ENCODE results near the gene HECTD4.
"Not testable (repeated sequence)": the region's sequence is repeated elsewhere in the genome, so short reads cannot be mapped to it uniquely, and the experiment has no call there.

The HECTD4 gene

DNA sequence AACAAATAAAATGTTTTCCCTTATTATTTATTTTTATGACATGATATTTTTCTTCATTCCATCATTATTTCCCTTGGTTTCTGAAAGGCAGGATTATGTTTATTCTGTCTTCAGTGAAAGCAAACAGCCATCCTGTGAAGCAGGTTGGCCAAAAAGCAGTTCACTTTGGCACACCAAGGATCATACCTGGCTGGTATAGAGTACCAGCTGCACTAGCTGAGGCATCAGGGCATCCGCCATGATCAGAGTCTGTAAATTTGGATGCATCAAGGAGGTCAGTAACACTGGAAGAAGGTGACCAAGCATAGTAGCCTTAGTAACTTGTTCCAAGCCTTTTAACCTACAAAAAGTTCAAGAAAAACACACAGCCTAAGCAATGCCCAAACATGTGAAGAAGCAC lies 123.3 kb downstream of the HECTD4 start:
- Histone ChIP-seq H3K27me3 (ENCODE audit: low read depth, low read length) (no peaks in the 10 kb centered on the region), H3K36me3 (ENCODE audit: control insufficient read depth in 1 of 2, insufficient read depth in 2 of 2, low read length in 2 of 2) (peaks cover 41 to 70% of the 10 kb centered on the region in 2 donors), H3K9me3 (ENCODE audit: control insufficient read depth in 1 of 2, low read length in 2 of 2) (no peaks in the 10 kb centered on the region), H3K4me1 (ENCODE audit: control insufficient read depth in 1 of 2, insufficient read depth in 2 of 2, low read length in 2 of 2) (no peaks in the 10 kb centered on the region), H3K4me3 (ENCODE audit: low read depth in 1 of 2, low read length in 2 of 2) (no peak overlapping the region), H3K27ac (ENCODE audit: low read length) (no peak overlapping the region)

DNA sequence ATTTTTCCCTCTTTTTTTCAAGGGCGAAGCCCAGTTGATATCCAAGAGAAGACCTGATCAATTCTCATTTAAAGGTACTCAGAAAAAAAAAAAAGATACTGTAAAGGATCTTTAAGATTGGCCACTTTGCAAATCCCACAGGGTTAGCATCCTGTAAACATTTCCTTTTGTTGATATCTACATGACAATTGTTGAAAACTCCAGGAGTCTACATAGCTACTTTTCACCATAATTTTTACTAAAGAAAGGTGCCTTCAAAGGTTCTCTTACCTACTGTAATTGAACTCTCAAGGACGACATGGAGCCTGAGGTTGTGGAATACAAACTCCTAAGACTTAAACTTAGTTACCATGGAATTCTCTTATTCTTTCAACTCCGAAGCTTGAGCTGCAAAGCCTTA lies 125.5 kb downstream of the HECTD4 start:
- peaks cover 53 to 84% of the 10 kb centered on the region in 2 donors for H3K36me3 ChIP-seq (ENCODE audit: control insufficient read depth in 1 of 2, insufficient read depth in 2 of 2, low read length in 2 of 2)
- no peak overlapping the region for H3K4me3 ChIP-seq (ENCODE audit: low read depth in 1 of 2, low read length in 2 of 2)
- no peaks in the 10 kb centered on the region for H3K27me3 ChIP-seq (ENCODE audit: low read depth, low read length)
- no peaks in the 10 kb centered on the region for H3K9me3 ChIP-seq (ENCODE audit: control insufficient read depth in 1 of 2, low read length in 2 of 2)
- H3K4me1 ChIP-seq (ENCODE audit: control insufficient read depth in 1 of 2, insufficient read depth in 2 of 2, low read length in 2 of 2) = no peaks in the 10 kb centered on the region
- no peak overlapping the region for H3K27ac ChIP-seq (ENCODE audit: low read length)

DNA sequence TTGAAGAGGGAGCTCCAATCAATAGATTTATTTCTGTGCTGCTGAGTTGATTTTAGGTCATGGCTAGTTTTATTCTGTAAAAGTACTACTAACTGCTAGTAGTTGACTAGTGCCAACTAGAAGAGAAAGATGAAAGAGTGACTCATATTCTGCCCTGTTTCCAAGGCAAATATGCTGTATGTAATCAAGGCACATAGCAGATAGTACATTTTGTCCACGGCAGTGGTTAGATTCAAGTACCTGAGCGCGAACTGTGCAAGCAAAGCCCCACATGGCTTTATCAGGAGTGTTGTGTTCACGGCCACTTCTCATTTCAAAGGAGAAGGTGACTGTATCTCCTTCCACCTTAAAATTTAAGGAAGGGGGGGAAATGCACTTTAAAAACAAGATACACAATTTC lies 130.0 kb downstream of the HECTD4 start:
- no peak overlapping the region for H3K27ac ChIP-seq (ENCODE audit: low read length)
- H3K36me3 ChIP-seq (ENCODE audit: control insufficient read depth in 1 of 2, insufficient read depth in 2 of 2, low read length in 2 of 2) = peaks cover 52 to 86% of the 10 kb centered on the region in 2 donors
- no peaks in the 10 kb centered on the region for H3K4me1 ChIP-seq (ENCODE audit: control insufficient read depth in 1 of 2, insufficient read depth in 2 of 2, low read length in 2 of 2)
- H3K27me3 ChIP-seq (ENCODE audit: low read depth, low read length) = no peaks in the 10 kb centered on the region
- H3K9me3 ChIP-seq (ENCODE audit: control insufficient read depth in 1 of 2, low read length in 2 of 2) = no peaks in the 10 kb centered on the region
- no peak overlapping the region for H3K4me3 ChIP-seq (ENCODE audit: low read depth in 1 of 2, low read length in 2 of 2)

DNA sequence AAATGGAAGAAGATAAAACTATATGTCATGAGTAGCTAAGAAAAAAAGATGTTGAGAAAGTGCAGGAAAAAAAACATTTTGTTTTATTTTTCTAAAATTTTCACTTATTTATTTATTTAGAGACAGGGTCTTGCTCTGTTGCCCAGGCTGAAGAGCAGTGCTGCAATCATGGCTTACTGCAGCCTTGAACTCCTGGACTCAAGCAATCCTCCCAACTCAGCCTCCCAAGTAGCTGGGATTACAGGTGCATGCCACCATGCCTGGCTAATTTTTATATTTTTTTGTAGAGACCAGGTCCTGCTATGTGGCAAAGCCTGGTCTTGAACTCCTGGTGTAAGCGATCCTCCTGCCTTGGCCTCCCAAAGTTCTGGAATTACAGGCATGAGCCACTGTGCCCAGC lies 137.3 kb downstream of the HECTD4 start:
- H3K27me3 ChIP-seq (ENCODE audit: low read depth, low read length); H3K4me1 ChIP-seq (ENCODE audit: control insufficient read depth in 1 of 2, insufficient read depth in 2 of 2, low read length in 2 of 2); H3K27ac ChIP-seq (ENCODE audit: low read length); H3K4me3 ChIP-seq (ENCODE audit: low read depth in 1 of 2, low read length in 2 of 2); H3K9me3 ChIP-seq (ENCODE audit: control insufficient read depth in 1 of 2, low read length in 2 of 2): not testable (repeated sequence)
- H3K36me3 ChIP-seq (ENCODE audit: control insufficient read depth in 1 of 2, insufficient read depth in 2 of 2, low read length in 2 of 2) = peaks cover 27 to 75% of the 10 kb centered on the region in 2 donors

DNA sequence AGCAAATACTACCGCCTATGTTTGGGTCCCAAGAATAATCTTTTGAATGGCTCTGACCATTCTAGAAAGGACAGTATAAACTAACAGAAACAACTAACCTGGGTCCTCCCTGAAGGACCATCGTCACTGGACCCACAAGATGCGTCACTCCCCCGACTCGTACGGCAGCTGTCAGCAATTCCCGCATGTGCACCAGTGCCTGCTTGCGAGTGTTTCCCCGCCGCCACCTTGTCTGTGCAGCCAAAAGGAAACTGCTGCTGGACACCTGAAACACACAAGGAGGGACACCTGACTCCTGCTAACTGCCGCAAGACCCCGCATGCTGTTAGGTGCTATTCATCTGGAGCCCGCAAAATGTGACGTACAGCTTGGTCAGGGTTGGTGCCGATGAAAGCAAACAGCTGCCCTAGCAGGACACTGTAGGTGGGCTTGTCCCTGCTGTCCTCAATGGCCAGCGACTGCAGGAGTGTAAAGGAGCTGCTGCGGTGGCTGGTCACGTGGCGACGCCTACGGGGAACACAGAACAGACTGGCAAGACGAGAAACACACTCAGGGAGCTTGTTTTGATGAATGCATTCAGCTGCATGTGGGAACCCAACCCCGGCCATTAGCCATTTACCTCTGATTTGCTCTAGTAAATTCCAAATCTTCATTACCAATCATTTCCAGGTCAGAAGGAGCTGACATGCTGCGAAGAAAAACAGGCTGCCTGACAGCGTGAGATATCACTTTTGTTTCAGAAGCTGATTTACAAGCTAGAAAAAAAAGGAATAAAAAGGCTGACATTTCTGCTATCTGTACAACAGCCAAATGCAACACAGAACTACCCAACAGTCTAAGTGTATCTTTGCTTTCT lies 138.7 kb downstream of the HECTD4 start:
- Histone ChIP-seq H3K27ac (ENCODE audit: low read length) (no peak overlapping the region), H3K9me3 (ENCODE audit: control insufficient read depth in 1 of 2, low read length in 2 of 2) (no peaks in the 10 kb centered on the region), H3K36me3 (ENCODE audit: control insufficient read depth in 1 of 2, insufficient read depth in 2 of 2, low read length in 2 of 2) (peaks cover 33 to 77% of the 10 kb centered on the region in 2 donors), H3K27me3 (ENCODE audit: low read depth, low read length) (no peaks in the 10 kb centered on the region), H3K4me1 (ENCODE audit: control insufficient read depth in 1 of 2, insufficient read depth in 2 of 2, low read length in 2 of 2) (no peaks in the 10 kb centered on the region), H3K4me3 (ENCODE audit: low read depth in 1 of 2, low read length in 2 of 2) (no peak overlapping the region)

DNA sequence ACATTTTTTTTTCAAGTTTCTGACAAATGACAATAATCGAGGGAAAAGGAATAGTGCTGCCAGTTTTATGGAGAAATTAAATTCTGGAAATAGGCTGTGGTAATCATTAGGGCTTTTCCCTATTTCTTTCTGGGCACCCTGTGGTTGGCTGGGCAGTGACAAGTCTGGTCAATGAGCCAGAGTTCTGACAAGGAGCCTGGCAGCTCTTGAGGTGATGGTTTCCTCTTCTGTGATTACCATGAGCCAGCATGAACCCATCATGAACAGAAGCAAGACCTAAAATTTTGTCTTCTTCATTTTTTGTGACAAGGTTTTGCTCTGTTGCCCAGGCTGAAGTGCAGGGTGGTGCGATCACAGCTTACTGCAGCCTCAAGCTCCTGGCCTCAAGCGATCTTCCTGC lies 141.1 kb downstream of the HECTD4 start:
- Histone ChIP-seq H3K4me1 (ENCODE audit: control insufficient read depth in 1 of 2, insufficient read depth in 2 of 2, low read length in 2 of 2) (no peaks in the 10 kb centered on the region), H3K9me3 (ENCODE audit: control insufficient read depth in 1 of 2, low read length in 2 of 2) (no peaks in the 10 kb centered on the region), H3K27ac (ENCODE audit: low read length) (no peak overlapping the region), H3K4me3 (ENCODE audit: low read depth in 1 of 2, low read length in 2 of 2) (no peak overlapping the region), H3K36me3 (ENCODE audit: control insufficient read depth in 1 of 2, insufficient read depth in 2 of 2, low read length in 2 of 2) (peaks cover 41 to 82% of the 10 kb centered on the region in 2 donors), H3K27me3 (ENCODE audit: low read depth, low read length) (no peaks in the 10 kb centered on the region)

DNA sequence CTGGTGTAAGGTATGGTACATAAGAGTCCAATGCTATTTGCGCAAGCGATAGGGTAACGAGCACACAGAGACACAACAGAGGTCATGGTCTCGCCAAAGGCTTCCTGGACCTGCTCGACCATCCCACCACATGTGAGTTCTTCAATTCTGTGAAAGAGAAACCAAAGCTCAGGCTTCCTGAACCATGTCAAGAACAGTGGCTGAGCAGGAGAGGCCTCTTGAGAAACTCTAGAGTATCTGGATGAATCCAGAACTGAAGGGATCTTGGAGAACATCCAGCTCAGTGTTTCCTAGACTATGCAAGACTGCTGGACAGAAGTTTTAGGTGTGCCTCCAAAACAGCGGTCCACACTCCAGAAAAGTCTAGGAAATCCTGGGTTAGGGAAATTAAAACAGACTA lies 142.3 kb downstream of the HECTD4 start:
- no peaks in the 10 kb centered on the region for H3K27me3 ChIP-seq (ENCODE audit: low read depth, low read length)
- H3K4me1 ChIP-seq (ENCODE audit: control insufficient read depth in 1 of 2, insufficient read depth in 2 of 2, low read length in 2 of 2) = no peaks in the 10 kb centered on the region
- H3K4me3 ChIP-seq (ENCODE audit: low read depth in 1 of 2, low read length in 2 of 2) = no peak overlapping the region
- H3K36me3 ChIP-seq (ENCODE audit: control insufficient read depth in 1 of 2, insufficient read depth in 2 of 2, low read length in 2 of 2) = peaks cover 54 to 85% of the 10 kb centered on the region in 2 donors
- H3K9me3 ChIP-seq (ENCODE audit: control insufficient read depth in 1 of 2, low read length in 2 of 2) = no peaks in the 10 kb centered on the region
- no peak overlapping the region for H3K27ac ChIP-seq (ENCODE audit: low read length)

DNA sequence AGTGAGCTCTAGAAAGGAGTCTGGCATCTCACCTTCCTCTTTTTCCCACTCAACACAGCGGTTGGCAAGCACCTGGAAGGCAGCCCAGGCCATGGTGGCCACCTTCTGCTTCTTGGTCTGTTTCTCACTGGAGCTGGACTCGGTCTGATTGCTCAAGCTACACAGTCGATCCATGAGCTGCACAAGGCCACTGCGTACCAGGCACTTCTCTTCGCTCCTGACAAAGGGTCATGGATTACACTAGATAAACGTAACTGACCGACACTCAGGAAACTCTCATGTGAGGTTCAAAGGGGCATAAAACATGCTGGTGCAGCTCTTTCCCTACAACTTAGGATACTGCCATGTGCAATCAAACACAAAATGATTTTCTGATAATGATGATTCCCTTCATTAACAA lies 143.2 kb downstream of the HECTD4 start:
- H3K4me3 ChIP-seq (ENCODE audit: low read depth in 1 of 2, low read length in 2 of 2) = no peak overlapping the region
- no peak overlapping the region for H3K27ac ChIP-seq (ENCODE audit: low read length)
- no peaks in the 10 kb centered on the region for H3K9me3 ChIP-seq (ENCODE audit: control insufficient read depth in 1 of 2, low read length in 2 of 2)
- peaks cover 62 to 86% of the 10 kb centered on the region in 2 donors for H3K36me3 ChIP-seq (ENCODE audit: control insufficient read depth in 1 of 2, insufficient read depth in 2 of 2, low read length in 2 of 2)
- H3K4me1 ChIP-seq (ENCODE audit: control insufficient read depth in 1 of 2, insufficient read depth in 2 of 2, low read length in 2 of 2) = no peaks in the 10 kb centered on the region
- no peaks in the 10 kb centered on the region for H3K27me3 ChIP-seq (ENCODE audit: low read depth, low read length)

DNA sequence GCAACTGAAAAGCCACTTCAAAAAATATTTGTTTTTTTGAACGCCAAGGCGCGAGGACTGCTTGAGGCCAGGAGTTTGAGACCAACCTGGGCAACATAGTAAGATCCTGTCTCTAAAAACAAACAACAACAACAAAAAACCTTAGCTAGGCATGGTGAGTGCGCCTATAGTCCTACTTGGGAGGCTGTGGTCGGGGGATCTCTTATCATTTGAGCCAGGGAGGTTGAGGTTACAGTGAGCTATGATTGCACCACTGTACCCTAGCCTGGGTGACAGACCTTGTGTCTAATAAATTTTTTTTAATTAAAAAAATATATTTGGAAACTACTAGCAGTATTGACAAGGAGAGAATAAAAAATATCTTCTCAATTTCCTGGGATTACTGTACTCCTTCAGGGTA lies 143.8 kb downstream of the HECTD4 start:
- H3K4me3 ChIP-seq (ENCODE audit: low read depth in 1 of 2, low read length in 2 of 2) = no peak overlapping the region
- H3K9me3 ChIP-seq (ENCODE audit: control insufficient read depth in 1 of 2, low read length in 2 of 2) = no peaks in the 10 kb centered on the region
- H3K36me3 ChIP-seq (ENCODE audit: control insufficient read depth in 1 of 2, insufficient read depth in 2 of 2, low read length in 2 of 2) = peaks cover 61 to 84% of the 10 kb centered on the region in 2 donors
- no peaks in the 10 kb centered on the region for H3K27me3 ChIP-seq (ENCODE audit: low read depth, low read length)
- no peaks in the 10 kb centered on the region for H3K4me1 ChIP-seq (ENCODE audit: control insufficient read depth in 1 of 2, insufficient read depth in 2 of 2, low read length in 2 of 2)
- no peak overlapping the region for H3K27ac ChIP-seq (ENCODE audit: low read length)

DNA sequence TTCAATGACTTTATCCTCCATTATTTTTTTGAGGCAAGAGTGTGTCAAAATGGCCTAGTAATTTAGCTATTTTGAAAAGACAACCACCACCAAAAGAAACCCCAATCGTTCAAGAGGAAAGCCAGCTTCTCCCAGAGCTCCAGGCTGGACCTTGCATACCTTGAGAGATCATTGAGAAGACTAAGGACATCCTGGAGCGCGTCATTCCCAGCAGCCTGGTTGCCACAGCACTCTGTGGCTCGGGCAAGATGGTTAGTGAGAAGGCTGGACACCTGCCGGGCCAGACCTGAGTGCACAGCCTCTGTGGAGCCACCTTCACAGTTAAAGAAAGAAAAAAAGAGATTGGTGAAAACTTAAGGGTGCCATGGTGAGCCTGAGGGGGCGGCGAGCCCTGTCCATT lies 145.4 kb downstream of the HECTD4 start:
- Histone ChIP-seq H3K36me3 (ENCODE audit: control insufficient read depth in 1 of 2, insufficient read depth in 2 of 2, low read length in 2 of 2) (peaks cover 57 to 80% of the 10 kb centered on the region in 2 donors), H3K4me1 (ENCODE audit: control insufficient read depth in 1 of 2, insufficient read depth in 2 of 2, low read length in 2 of 2) (no peaks in the 10 kb centered on the region), H3K27ac (ENCODE audit: low read length) (no peak overlapping the region), H3K9me3 (ENCODE audit: control insufficient read depth in 1 of 2, low read length in 2 of 2) (no peaks in the 10 kb centered on the region), H3K4me3 (ENCODE audit: low read depth in 1 of 2, low read length in 2 of 2) (no peak overlapping the region), H3K27me3 (ENCODE audit: low read depth, low read length) (no peaks in the 10 kb centered on the region)

DNA sequence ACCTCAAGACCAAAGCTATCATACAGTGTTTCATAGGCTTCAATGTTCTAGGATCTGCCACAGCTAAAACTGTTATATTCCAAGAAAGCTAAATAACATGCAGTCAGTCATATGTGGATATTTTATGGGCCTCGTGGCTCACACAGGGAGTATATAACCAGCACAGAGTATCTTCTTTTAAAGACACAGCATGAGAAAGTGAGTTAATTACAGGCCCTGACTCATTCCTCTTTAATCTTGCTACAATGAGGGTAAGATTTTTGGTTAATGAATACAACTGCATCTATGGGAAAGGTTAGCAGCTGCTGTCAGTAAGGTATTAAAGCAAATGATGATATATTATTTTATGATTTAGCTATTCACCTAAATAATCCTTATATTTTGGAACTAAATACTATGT lies 145.8 kb downstream of the HECTD4 start:
- Histone ChIP-seq H3K4me1 (ENCODE audit: control insufficient read depth in 1 of 2, insufficient read depth in 2 of 2, low read length in 2 of 2) (no peaks in the 10 kb centered on the region), H3K4me3 (ENCODE audit: low read depth in 1 of 2, low read length in 2 of 2) (no peak overlapping the region), H3K36me3 (ENCODE audit: control insufficient read depth in 1 of 2, insufficient read depth in 2 of 2, low read length in 2 of 2) (peaks cover 56 to 80% of the 10 kb centered on the region in 2 donors), H3K27ac (ENCODE audit: low read length) (no peak overlapping the region), H3K9me3 (ENCODE audit: control insufficient read depth in 1 of 2, low read length in 2 of 2) (no peaks in the 10 kb centered on the region), H3K27me3 (ENCODE audit: low read depth, low read length) (no peaks in the 10 kb centered on the region)

DNA sequence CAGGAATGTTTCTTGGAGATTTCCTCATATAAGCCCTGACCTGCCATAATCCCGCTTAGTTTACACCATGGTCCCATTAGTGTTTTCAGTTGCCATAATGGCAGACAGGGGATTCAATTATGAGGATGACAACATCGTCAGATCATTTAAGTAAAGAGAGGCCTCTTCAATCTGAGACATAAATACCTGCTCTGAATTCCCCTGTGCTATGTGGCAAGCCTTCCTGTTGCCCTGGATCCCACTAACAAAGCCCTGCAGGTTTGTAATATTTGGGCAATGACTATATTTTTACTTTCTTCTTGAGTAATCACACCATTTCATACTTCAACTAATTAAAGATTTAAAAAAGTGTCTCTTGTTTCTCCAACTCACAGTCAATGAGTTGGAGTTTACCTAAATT lies 147.9 kb downstream of the HECTD4 start:
- H3K4me3 ChIP-seq (ENCODE audit: low read depth in 1 of 2, low read length in 2 of 2) = no peak overlapping the region
- H3K36me3 ChIP-seq (ENCODE audit: control insufficient read depth in 1 of 2, insufficient read depth in 2 of 2, low read length in 2 of 2) = peaks cover 67 to 85% of the 10 kb centered on the region in 2 donors
- no peaks in the 10 kb centered on the region for H3K9me3 ChIP-seq (ENCODE audit: control insufficient read depth in 1 of 2, low read length in 2 of 2)

More for the DNA sequence above, 147.9 kb downstream of the HECTD4 start:
- no peak overlapping the region for H3K27ac ChIP-seq (ENCODE audit: low read length)
- no peaks in the 10 kb centered on the region for H3K4me1 ChIP-seq (ENCODE audit: control insufficient read depth in 1 of 2, insufficient read depth in 2 of 2, low read length in 2 of 2)
- H3K27me3 ChIP-seq (ENCODE audit: low read depth, low read length) = no peaks in the 10 kb centered on the region
